Suprapubic skin (tissue), 3 donors: Measurements from ENCODE around the gene SERINC1.

Experiments used
- POLR2A ChIP-seq, 2 donors: fragments of 450-650 bp; IDR thresholded peaks; one replicate each; pipeline ENCODE4 v1.6.1; 2017; ENCODE audit warnings: antibody characterized with exemption in 2 of 2, mild to moderate bottlenecking in 2 of 2, moderate library complexity in 2 of 2
- TF ChIP-seq, protein P1 (sequence below), 2 donors: fragments of 200-600 bp in 1 of 2; fragments of 450-650 bp in 1 of 2; sonication (generic) in 1 of 2; IDR thresholded peaks; one replicate each; pipeline ENCODE4 v1.5.1; 2016 to 2019; ENCODE audit warnings: antibody characterized with exemption in 2 of 2, mild to moderate bottlenecking in 1 of 2, moderate library complexity in 1 of 2

DNA sequence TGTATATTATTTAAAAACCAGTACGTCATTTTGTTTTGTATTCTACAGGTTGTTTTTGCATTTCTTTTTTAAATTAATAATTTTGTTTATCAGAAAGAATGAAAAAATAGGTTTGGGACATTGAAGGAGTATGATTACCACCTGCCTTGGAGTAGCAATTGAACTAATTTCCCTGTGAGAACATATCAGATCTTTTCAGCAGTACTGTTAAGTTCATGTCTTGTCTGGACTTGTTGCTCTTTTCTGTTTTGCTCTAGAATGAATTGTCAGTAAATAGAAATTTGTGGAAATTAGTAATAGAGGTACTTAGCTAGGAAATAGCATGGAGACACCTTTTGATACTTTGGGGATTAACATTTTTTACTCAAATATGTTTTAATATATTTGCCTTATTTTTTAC is 47.9 kb downstream of the SERINC1 start:
- no peak for TF ChIP-seq POLR2A (IDR thresholded peaks at IDR 0.05)
- TF ChIP-seq, protein P1, sequence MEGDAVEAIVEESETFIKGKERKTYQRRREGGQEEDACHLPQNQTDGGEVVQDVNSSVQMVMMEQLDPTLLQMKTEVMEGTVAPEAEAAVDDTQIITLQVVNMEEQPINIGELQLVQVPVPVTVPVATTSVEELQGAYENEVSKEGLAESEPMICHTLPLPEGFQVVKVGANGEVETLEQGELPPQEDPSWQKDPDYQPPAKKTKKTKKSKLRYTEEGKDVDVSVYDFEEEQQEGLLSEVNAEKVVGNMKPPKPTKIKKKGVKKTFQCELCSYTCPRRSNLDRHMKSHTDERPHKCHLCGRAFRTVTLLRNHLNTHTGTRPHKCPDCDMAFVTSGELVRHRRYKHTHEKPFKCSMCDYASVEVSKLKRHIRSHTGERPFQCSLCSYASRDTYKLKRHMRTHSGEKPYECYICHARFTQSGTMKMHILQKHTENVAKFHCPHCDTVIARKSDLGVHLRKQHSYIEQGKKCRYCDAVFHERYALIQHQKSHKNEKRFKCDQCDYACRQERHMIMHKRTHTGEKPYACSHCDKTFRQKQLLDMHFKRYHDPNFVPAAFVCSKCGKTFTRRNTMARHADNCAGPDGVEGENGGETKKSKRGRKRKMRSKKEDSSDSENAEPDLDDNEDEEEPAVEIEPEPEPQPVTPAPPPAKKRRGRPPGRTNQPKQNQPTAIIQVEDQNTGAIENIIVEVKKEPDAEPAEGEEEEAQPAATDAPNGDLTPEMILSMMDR (IDR thresholded peaks at IDR 0.05): no peak
